ENCODE measurements around the gene BMP6.

The BMP6 gene

DNA sequence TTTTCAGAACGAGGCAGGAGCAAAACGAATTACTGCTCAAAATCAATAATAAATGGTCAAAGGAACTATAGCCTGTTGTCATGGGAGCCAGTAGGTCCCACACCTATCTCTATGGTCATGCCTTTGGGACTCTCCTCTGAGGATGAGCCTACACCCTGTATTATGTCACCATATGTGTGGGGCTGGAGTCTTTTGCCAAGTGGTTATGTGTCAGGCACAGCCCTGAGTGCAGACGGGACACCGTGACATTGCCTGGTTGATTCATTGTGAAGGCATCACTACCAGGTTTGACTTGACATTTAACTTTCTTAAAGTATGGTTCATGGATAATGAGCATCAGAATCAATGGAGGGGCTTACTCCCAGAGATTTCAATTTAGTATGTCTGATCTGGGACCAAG is 23.6 kb downstream of the BMP6 start:
- DNase-seq: no peak

DNA sequence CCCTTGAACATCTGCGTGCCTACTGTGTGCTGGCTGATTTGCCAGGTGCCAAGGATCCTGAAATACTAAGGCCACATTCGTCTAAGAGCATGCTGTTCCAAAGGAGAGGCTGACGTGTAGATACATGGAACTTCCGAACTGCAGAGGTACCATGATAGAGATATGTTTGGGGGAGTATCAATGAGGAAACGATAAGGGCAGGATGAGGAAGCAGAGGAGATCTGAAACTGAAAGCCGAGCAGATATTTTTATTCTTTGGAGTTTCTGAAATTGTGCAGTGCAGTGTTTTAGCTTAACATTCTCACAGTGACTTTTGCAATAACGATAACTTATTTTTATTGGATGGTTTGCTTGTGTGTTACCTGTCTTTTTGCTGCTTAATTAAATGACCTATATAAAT is 24.3 kb downstream of the BMP6 start:
- DNase-seq: no peak

DNA sequence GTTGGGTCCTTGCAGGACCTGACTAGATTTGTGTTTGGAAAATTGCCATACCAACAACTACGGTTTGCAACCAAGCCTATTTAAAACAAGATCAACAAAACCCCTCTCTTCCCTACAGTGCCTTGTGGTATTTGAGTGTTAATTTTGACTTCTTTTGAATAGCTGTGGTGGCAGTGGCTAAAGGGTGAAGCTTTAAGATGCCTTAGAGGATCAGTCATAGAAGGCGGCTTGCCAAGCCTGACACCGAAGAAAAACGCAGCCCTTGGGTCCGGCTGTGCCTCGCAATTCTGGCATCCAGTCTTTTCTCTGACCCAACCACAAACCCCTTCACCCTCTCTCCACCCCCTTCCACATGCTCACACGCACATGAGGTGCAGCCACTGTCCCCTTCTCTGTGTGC is 32.6 kb downstream of the BMP6 start:
- DNase-seq: no peak

DNA sequence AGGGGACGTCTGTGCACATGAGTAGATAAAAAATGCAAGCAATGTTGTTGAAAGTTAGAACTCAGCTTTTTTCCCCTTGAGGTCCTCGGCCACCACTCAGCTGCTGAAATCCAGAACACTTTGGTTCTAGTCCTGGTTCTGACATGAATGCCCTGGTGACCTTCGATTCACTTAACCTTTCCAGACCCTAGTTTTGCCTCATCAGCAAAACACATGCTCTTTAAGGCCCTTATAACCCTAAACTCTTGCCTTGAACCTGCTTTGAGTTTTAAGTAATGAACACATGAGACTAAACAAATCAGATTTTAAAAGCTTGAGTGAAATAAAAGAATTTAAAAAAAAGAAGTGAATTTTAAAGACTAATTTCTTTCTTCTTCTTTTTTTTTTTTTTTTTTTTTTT is 33.4 kb downstream of the BMP6 start:
- no peak for DNase-seq

DNA sequence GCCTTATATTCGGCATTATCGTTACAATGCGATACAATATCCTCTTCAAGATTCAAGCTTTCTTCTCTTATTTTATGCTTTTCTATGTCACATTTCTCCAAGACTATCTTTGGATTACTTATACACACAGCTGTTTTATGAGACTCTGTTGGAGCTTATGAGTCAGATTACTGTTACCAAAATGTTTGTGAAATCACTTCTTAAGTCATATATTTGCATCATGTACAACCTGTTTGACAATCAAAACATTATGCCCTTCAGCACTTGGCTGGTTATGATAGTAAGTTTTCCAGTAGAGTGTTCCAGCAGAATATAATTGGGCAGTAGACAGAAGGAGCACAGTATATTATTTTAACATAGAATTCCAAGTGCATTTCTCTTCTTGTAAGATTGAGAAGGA is 35.2 kb downstream of the BMP6 start:
- DNase-seq: no peak

DNA sequence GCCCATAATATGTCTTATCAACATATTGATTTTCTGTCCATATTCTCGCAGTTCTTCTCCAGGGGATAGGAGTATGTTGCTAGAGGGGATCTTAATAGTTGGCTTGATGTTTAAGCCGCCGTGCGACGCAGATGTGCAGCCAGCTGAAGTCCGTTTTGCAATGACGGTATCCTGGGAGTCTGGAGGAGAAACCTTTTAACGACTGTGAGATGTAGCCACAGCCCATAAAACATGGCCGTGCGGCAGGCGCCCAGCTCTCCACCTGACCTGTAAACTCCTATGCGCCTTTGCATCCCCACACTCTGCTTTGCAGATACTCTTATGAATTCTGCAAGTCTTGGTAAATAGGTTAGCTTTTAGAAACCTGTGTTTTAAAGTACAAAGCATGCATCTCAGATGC is 36.9 kb downstream of the BMP6 start:
- DNase-seq: no peak

DNA sequence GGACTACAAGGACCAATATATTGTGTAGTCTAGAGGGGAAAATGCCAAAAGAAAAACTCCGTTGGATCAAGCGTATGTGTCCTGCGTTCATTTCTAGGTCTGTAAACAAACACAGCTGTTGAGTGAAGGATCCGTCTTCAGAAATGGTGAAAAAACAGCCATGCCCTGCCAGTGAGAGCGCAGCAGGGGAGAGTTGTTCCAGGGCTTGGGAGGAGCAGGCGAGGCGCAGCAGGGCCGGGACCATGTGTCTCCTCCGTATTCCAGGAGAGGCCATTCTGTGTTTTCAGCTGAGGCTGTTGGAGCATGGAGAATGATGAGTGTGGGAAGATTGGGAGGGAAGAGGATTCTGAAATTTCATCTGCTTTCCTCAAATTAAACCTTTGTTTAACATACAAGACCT is 38.0 kb downstream of the BMP6 start:
- no peak for DNase-seq

DNA sequence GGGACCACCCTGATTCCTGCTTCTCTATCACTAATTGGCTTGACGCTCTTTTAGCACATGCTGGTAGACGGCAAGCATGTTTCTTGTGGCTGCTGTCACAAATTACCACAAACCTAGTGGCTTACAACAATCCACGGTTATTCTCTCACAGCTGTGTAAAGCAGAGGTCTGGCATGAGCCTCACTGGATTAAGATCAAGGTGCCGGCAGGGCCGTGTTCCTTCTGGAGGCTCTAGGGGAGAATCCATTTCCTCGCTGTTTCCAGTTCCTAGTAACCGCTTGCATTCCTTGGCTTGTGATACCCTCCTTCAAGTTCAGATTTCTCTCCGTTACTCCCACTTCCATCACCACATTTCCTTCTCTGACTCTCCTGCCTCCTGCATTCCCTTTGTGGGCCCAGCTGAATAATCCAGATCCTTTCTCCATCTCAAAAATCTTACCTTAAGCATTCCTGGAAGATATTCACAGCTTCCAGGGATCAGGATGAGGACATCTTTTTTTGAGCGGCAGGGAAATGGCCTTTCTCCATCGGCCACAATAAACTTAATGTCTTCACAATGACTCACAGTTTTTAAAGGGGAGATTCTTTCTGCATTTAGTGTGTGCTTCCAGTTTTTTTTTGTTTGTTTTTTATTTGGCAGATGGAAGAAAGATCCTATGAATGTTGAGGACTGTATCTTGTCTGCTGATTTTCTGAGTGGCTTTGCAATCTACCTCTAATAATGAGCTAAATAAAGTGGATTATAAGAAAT is 39.9 kb downstream of the BMP6 start:
- DNase-seq: no peak

DNA sequence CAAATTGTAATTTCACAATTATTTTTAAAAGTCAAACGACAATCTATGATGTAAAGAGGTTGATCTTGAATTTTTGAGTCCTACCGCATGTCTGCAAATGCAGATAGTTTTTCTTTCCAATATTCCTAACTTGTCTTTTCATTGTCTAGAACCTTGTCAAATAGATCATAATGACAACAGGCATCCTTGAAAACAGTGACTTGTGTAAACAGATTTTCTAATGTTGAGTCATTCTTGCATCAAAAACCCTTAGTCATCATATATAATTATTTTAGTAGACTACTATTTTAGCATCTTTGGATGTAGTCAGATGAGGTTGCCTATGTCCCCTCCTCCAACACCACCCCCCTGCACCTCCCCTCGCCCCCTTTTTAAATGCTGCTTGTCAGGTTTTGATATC is 43.8 kb downstream of the BMP6 start:
- no peak for DNase-seq

DNA sequence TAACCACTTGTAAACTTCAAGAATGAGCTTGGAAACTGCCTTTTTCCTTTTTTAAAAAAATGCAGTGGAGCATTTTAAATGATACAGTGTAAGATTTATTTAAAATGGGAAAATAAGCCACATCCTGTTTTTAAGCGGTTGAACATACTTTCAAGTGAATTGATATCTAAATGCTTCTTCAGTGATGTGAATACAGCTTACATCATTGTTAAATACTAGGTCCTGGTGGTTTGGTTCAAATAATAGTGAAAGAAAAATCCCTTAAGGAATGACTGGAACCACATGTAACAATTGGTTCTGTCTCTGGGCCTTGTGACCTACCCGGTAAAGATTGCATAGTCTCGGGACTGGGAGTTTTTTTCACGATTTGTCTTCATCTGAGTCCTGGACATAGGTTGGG is 44.2 kb downstream of the BMP6 start:
- no peak for DNase-seq

DNA sequence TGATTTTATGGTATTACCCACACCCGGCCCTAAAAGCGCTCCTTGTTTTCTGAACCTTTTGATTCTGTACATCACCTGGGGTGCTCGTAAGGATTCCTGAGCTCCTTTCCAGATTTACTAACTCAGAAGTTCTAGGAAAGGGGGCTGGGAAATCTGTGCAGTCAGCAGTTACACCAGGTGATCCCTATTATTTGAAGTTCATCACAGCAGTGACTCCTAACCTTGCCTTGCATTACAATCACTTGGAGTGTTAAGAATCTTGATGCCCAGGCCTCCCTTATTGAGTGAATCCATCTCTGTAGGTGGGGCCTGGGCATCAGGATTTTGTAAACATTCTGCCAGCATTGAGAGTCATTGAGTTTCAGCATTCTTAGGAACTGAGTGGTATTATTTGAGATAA is 44.7 kb downstream of the BMP6 start:
- DNase-seq: no peak

DNA sequence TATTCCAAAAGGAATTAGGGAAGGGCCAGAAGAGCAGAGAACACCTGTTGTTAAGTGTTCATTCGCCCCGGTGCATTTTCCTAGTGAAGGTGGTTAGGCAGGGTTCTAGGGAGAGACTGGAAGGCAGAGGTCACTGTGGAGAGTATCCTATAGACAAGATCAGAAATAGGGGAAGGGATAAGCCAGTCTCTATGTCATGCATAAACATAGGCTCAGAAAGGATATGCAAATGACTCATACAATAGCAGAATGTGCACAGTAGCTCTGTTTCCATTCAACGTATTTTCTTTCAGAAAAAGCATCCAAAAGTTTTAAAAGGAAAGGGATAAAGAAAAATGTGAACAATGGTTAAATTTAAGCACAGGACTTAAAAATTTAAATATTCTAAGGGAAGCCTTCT is 47.4 kb downstream of the BMP6 start:
- no peak for DNase-seq

DNA sequence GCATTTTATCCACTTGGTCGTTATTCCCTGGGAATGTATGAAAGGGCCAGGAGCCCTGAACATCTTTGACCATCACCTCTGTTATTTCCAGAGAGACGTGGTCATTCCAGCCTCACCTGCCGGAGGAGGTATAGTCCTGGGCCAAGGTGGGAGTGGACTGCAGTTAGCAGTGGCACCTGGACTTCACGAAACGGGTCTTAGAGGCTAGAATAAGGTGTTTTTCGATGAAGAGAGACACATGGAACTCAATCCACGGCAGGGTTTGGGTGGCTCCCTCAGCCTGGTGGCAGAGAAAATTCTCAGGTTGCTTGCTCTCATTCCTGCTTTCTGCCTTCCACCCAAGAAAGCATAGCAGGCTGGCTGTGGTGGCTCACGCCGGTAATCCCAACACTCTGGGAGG is 48.0 kb downstream of the BMP6 start:
- DNase-seq: no peak

DNA sequence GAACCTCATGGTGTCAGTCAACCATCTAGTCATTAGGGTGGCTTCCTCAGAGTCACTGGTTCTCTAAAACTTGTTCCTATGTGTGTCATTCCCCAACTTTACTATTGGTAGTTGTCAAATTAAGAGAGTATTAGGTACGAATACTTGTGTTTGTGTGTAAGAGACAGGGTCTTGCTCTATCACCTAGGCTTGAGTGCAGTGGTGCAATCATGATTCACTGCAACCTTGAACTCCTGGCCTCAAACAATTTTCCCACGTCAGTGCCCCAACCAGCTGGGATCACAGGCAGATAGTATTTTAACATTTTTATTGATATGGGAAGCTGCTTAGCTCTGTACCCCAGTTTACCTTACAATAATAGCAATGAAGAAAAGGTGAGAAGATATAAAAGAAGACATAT is 50.6 kb downstream of the BMP6 start:
- DNase-seq: no peak

DNA sequence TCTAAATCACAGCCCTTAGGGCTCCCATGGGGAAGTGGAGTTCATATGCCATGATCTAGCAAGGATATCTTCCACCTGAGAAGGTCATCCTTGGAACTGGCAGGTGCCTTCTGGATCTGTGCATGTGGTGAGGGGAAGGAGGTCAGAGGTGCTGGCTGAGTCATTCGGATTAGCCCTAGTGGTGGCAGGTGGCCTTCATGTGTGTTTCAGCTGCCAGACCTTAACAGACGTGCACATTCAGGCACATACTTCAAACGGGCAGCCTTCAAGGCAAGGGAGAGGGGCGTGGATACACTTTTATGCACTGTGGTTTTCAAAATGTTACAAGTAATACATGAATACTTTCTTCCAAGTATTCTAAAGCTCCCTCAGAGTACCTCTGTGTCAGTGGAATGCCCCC is 51.2 kb downstream of the BMP6 start:
- no peak for DNase-seq

DNA sequence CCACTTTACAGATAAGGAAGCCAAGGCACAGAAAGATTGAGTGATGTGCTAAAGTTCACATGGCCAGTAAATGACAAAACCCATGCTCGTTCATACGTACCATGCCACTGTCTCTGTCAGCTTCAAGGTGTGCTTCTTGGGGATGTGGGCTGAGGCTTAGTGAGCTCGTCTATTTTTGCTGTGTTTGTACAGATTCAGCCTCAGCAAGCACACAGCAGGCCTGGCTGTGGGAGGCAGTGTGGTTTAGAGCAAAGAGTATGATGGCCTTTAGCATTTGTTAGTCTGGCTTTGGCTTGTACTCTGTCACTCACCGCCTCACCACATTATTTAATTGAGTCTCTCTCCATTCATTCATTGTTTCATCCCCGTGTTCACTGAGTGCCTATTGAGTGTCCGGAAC is 55.3 kb downstream of the BMP6 start:
- no peak for DNase-seq

DNA sequence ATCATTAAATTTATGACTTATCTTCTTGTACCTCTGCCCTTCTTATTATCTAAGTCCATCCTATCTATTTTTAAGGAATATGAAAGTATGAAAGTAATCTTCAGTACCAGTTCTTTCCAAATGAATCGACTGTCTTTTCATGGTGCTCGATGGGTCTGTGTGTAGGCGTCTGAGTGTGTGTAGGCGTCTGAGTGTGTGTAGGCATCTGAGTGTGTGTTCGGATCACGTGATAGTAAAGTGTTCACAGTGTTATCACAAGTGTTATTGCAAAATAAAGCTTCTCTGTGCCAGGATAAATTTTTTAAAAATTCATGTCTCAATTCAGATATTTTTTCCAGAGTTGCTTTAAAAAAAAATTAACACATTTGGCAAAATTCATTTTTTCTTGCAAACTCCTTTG is 58.3 kb downstream of the BMP6 start:
- no peak for DNase-seq

DNA sequence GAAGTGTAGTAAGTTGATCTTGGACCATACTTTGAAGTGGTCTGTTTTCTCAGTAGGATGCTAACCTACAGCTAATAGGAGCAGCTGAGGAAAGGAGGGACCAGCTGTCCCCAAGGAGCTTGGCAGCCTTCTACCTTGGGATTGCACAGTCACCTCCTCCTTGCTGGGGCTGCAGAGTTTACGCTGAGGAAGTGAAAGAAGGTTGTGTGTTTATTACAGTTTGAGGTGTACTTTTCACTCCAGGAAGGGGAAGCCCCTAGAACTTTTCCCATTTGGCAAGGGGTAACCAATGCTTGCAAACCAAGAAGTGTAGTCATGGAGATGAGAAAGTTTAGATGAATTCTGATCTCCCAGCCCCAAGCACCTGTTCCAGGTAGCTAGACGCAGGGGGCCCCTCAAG is 58.8 kb downstream of the BMP6 start:
- DNase-seq: no peak

DNA sequence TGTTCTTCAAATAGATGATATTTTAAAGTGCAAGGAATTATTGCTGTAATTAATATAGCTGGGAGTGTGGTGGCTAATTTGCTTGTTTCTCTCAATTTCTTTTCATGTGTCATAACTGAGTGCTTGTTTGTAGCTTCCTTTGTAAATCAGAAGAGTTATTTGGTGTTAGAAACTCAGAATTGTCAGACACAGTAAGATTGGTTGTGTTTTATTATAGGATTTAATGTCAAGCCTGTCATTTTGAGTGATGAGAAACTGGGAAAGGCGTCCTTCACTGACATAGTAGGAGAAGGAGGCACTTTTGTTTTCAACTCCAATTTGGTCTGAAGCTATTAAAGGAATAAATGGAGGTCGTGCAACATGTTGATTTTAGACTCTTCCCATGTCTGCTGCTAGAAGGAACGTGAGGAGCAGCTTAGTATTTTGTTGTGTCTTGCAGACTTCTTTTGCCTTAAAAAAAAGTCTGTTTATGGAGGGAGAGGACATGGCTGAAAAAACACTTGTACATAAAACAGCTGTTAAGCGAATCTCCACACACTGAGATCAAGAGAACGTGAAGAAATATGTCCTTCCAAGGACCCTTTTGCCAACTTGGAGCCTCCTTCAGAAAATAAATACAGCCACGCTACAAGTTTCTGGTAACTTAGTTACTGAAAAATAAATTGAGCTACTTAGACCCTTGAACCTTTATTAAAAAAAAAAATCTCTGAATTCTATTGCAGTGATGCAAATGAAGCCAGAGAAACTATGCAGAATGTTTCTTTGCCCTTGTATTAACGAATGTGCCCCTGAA is 59.5 kb downstream of the BMP6 start:
- no peak for DNase-seq

DNA sequence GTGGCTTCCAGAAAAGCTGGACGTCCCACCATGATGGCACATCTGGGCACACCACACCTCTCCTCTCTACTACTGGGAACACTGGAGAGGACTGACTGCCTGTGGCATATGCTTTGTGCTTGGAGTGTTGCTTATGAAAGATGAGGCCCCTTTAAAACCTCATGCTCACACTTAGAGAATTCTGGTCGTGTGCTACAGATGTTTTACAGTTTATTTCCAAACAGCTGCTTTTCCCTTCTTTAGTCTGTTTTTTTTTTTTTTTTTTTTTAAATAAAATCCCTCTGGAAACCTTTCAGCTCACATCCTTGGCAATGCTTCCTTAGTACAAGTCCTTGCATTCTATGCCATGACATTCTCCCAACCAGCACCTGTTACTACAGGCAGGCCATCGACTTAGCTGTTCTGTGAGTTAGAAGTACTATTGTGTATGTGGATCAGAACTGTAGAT is 60.3 kb downstream of the BMP6 start:
- DNase-seq: no peak

DNA sequence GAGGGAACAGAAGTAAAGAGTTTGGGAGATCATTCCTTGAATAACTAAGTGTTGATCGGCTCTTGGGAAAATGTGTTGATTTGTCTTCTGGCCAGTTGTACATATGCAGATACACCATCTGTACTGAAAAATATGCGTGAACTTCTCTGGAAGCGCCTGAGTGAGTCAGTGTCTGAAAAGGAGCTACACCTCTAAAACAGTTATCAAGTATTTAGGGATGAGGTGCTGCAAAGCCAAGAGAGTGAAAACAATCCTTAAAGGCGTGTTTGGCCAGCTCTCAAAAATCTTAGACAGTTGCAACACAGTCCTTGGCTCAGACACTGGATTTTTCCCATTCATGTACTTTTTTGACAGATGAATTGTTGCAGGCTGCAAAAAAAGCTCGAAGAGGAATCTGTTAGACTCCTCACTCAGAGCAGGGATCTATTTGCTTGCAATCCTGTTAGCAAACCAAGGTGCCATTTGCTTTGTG is 61.3 kb downstream of the BMP6 start:
- no peak for DNase-seq

DNA sequence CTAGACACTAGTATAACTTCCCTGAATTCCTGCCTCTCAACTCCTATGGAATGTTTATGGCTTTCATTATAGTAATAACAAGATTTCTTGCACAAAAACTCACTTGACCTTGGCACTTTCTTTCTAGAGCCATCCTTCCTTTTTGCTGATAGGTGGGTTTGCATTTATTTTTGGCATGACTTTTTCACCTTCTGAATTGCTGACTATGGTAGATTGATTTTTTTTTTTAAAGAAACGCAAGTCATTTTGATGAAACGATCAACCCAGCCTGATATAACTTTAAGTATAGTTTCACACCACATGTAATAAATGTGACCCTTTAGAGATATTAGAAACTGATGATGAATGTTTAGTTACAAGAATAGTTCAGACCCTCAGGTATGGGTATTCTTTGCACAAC is 61.8 kb downstream of the BMP6 start:
- DNase-seq: no peak

DNA sequence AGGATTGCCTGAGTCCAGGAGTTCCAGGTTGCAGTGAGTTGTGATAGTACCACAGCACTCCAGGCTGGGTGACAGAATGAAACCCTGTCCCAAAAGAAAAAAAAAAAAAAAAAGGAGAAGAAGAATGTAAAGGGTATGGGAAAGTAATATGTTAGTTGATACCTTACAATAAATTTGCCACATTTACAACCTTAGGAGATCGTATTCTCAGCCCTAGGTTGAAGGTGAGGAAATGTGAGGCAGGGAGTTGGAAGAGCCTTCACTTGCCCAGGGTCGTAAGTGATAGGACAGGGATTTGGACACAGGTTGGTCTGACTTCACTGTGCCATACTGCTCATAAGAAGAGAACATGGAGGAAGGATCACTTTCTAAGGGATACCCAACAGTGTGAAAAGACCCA is 68.6 kb downstream of the BMP6 start:
- no peak for DNase-seq

DNA sequence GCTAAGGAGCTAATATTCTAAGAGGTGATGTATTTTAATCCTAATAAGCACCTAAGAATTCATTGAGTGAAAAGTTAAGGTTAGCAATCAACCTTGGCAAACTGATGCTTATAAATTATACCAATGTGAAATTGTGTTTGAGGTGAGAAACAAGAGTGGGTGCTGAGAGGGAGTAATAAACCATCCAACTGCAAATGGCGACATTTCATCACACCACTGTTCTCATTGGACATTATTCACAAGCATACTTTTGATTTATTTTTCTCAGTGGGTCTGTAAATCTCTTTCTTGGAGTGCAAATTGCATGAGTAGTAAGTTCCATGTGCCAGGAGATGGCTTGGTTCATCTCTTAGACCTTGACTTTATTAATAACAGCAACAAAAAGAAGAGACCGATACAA is 71.5 kb downstream of the BMP6 start:
- DNase-seq: no peak

DNA sequence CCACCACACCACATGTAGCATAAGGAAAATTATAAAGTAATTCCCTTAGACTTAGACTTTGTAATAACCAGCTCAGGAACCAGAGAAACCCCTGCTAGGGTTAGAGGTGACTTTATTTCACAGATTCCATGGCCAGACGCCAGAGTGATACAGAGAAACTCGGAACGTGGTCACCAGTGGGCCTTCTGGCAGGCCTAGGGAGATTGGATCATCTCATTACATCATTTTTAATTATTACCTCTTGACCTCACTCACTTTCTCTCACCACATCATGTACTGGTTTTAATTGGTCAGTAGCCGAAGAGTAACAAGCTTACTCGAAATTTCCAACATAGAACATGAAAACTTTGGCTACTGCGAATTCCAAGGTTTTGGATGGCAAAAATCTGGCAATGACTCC is 72.9 kb downstream of the BMP6 start:
- no peak for DNase-seq

All from stimulated activated CD4-positive, alpha-beta T cell treated with anti-CD3 and anti-CD28 coated beads, Interleukin-15, amount 100 ng/mL, for 24 hours (primary cell).